Ishikawa (cell line): ENCODE results near the gene CPAMD8.

Experiments used
- CEBPB ChIP-seq: IDR thresholded peaks from 2 replicates; pipeline ENCODE4 v1.6.1; 2012
- CREB1 ChIP-seq: IDR thresholded peaks from 2 replicates; pipeline ENCODE4 v1.6.1; 2012; ENCODE audit warnings: low read depth
- EGR1 ChIP-seq: IDR thresholded peaks from 2 replicates; pipeline ENCODE4 v1.6.1; 2012
- EP300 ChIP-seq: IDR thresholded peaks from 2 replicates; pipeline ENCODE4 v1.6.1; 2012; ENCODE audit warnings: borderline replicate concordance
- FOXM1 ChIP-seq: IDR thresholded peaks from 2 replicates; pipeline ENCODE4 v1.6.1; 2012; ENCODE audit warnings: low read depth, borderline replicate concordance
- MAX ChIP-seq: IDR thresholded peaks from 2 replicates; pipeline ENCODE4 v1.6.1; 2012
- NFIC ChIP-seq: IDR thresholded peaks from 2 replicates; pipeline ENCODE4 v1.6.1; 2012
- RAD21 ChIP-seq: IDR thresholded peaks from 2 replicates; pipeline ENCODE4 v1.6.1; 2012; ENCODE audit warnings: low read depth
- TAF1 ChIP-seq: IDR thresholded peaks from 2 replicates; pipeline ENCODE4 v1.6.1; 2012; ENCODE audit warnings: low read depth, mild to moderate bottlenecking
- TCF12 ChIP-seq: IDR thresholded peaks from 2 replicates; pipeline ENCODE4 v1.6.1; 2012; ENCODE audit warnings: low read depth
- TEAD4 ChIP-seq: IDR thresholded peaks from 2 replicates; pipeline ENCODE4 v1.6.1; 2012
- USF1 ChIP-seq: IDR thresholded peaks from 2 replicates; pipeline ENCODE4 v1.6.1; 2012
- YY1 ChIP-seq: IDR thresholded peaks from 2 replicates; pipeline ENCODE4 v1.6.1; 2012; ENCODE audit warnings: low read depth
- ZBTB7A ChIP-seq: IDR thresholded peaks from 2 replicates; pipeline ENCODE4 v1.6.1; 2012; ENCODE audit warnings: low read depth
- TF ChIP-seq, protein P1 (sequence below): IDR thresholded peaks from 2 replicates; pipeline ENCODE4 v1.6.1; 2012; ENCODE audit warnings: low read depth, mild to moderate bottlenecking

CPAMD8 gene

DNA sequence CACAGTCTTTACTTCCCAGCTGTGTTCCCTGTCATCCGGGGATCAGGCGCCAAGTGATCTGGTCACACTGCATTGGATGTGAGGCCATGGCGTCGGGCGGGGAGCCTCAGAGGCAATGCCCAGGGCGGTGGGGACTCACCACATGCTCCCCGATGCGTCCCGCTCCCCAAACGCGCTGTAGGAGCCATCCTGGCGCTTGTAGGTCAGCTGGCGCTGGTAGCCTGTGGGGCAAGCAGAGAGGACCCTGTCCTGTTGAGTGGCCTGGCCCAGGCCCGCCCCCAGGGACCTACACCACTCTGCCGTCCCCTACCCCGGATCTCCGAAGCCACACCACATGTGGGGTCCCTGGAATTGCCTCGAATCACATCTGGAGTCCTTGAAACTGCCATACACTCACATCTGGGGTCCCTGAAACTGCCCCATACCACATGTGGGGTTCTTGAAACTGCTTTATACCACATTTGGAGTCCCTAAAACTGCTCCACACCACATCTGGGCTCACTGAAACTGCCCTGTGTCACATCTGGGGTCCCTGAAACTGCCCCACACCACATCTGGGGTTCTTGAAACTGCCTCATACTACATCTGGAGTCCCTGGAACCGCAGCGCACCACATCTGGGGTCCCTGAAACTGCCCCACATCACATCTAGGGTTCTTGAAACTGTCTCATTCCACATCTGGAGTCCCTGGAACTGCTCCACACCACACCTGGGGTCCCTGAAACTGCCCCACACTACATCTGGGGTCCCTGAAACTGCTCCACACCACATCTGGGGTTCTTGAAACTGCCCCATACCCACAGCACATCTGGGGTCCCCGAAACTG, 104.6 kb downstream of the CPAMD8 start:
- TF ChIP-seq TCF12, result 0 out of 2 replicates have a peak, but pooled peaks have one; percentile 17
- TF ChIP-seq FOXM1, result no peak

DNA sequence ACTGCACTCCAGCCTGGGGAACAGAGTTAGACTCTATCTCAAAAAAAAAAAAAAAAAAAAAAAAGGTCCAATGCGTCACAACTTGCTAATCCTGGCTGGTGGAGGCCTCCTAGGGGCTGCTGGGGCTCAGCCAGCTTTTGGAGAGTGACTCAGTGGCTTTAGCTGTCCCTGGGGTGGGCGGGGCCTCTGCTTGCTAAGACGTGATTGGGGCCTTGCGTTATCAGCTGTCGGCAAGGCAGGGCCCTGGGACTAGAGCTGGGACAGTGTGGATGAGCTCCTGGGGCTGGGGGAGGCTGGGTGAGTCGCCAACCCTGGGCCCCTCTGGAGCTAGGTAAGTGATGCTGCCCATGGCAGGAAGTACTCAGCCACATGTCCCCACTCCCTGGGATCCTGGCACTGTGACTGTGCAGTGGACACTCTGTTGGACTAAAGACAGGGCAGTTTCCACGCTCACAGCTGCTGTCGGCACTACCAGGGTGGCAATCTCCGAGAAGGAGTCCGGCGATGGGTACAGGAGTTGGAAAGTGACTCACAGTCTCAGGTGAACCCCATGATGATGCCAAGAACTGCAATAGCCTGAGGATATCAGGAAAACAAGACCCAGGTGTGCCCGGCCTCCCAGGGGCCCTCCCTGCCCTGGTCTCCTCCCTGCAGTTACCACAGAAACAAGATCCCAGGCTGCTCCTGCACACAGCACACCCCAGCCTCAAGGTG, 105.6 kb downstream of the CPAMD8 start:
- TF ChIP-seq TEAD4 (no peak), CEBPB (no peak), TCF12 (no peak), NFIC (peak; percentile 63; the same call in 1 of the 2 replicates), EP300 (no peak), EGR1 (no peak)
- TF ChIP-seq, protein P1, sequence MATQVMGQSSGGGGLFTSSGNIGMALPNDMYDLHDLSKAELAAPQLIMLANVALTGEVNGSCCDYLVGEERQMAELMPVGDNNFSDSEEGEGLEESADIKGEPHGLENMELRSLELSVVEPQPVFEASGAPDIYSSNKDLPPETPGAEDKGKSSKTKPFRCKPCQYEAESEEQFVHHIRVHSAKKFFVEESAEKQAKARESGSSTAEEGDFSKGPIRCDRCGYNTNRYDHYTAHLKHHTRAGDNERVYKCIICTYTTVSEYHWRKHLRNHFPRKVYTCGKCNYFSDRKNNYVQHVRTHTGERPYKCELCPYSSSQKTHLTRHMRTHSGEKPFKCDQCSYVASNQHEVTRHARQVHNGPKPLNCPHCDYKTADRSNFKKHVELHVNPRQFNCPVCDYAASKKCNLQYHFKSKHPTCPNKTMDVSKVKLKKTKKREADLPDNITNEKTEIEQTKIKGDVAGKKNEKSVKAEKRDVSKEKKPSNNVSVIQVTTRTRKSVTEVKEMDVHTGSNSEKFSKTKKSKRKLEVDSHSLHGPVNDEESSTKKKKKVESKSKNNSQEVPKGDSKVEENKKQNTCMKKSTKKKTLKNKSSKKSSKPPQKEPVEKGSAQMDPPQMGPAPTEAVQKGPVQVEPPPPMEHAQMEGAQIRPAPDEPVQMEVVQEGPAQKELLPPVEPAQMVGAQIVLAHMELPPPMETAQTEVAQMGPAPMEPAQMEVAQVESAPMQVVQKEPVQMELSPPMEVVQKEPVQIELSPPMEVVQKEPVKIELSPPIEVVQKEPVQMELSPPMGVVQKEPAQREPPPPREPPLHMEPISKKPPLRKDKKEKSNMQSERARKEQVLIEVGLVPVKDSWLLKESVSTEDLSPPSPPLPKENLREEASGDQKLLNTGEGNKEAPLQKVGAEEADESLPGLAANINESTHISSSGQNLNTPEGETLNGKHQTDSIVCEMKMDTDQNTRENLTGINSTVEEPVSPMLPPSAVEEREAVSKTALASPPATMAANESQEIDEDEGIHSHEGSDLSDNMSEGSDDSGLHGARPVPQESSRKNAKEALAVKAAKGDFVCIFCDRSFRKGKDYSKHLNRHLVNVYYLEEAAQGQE, result no peak

- TF ChIP-seq USF1, result no peak
- TF ChIP-seq EP300, result no peak
- no peak for TF ChIP-seq RAD21
- no peak for TF ChIP-seq ZBTB7A
- TF ChIP-seq CREB1, result no peak
- TF ChIP-seq, protein P1, result no peak
- no peak for TF ChIP-seq EGR1
- TF ChIP-seq YY1, result no peak
- no peak for TF ChIP-seq MAX
- TF ChIP-seq TEAD4, result no peak
- TF ChIP-seq TAF1, result no peak
- no peak for TF ChIP-seq NFIC
- TF ChIP-seq FOXM1, result no peak
Measured at GRCh38 chr19:16919496-16919895, 107.1 kb downstream of the CPAMD8 start.

- TF ChIP-seq EP300, result no peak
- TF ChIP-seq CREB1, result no peak
- no peak for TF ChIP-seq NFIC
- TF ChIP-seq FOXM1, result no peak
- TF ChIP-seq MAX, result no peak
- TF ChIP-seq ZBTB7A, result no peak
- TF ChIP-seq, protein P1, result no peak
- TF ChIP-seq EGR1, result no peak
- TF ChIP-seq CEBPB, result no peak
- TF ChIP-seq RAD21, result no peak
Measured at GRCh38 chr19:16917401-16917800, 109.2 kb downstream of the CPAMD8 start.

DNA sequence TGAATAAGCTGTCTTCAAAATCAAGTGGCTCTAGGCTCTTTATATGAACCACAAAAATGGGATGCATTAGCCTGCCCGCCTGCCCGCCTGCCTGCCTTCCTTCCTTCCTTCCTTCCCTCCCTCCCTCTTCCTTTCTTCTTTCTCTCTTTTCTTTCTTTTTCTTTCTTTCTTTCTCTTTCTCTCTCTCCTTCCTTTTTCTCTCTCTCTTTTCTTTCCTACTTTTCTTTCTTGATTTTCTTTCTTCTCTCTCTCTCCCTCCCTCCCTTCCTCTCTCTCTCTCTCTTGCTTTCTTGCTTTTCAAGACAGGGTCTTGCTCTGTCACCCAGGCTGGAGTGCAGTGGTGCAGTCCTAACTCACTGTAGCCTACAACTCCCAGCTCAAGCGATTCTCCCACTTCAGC, 110.9 kb downstream of the CPAMD8 start:
- TF ChIP-seq YY1 (no peak), TEAD4 (no peak), ZBTB7A (no peak), FOXM1 (no peak), EGR1 (no peak), EP300 (no peak), MAX (no peak), TAF1 (no peak), CREB1 (no peak)
- TF ChIP-seq, protein P1, result no peak
